Measurements from ENCODE around the gene USP44.

DNA sequence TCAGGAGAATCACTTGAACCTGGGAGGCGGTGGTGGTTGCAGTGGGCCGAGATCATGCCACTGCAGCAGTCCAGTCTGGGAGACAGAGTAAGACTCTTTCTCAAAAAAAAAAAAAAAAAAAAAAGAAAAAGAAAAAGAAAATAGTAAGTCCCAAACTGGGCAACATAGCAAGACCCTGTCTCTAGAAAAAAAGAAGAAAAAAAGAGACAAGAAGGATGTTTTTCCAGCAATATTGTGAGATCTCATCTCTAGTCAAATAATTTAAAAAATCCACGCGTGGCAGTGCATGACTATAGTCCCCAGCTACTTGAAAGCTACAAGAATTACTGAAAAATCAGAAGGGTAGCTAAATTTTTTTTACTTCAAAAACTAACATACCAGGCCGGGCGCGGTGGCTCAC is 8.0 kb downstream of the USP44 start:
- TF ChIP-seq, protein P1, sequence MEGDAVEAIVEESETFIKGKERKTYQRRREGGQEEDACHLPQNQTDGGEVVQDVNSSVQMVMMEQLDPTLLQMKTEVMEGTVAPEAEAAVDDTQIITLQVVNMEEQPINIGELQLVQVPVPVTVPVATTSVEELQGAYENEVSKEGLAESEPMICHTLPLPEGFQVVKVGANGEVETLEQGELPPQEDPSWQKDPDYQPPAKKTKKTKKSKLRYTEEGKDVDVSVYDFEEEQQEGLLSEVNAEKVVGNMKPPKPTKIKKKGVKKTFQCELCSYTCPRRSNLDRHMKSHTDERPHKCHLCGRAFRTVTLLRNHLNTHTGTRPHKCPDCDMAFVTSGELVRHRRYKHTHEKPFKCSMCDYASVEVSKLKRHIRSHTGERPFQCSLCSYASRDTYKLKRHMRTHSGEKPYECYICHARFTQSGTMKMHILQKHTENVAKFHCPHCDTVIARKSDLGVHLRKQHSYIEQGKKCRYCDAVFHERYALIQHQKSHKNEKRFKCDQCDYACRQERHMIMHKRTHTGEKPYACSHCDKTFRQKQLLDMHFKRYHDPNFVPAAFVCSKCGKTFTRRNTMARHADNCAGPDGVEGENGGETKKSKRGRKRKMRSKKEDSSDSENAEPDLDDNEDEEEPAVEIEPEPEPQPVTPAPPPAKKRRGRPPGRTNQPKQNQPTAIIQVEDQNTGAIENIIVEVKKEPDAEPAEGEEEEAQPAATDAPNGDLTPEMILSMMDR (IDR thresholded peaks at IDR 0.05; ENCODE audit: poor library complexity, severe bottlenecking): no peak
- TF ChIP-seq SMC3 (conservative IDR thresholded peaks at IDR 0.05; ENCODE audit: poor library complexity) (no peak), EP300 (conservative IDR thresholded peaks at IDR 0.05; ENCODE audit: poor library complexity, severe bottlenecking) (no peak), RAD21 (conservative IDR thresholded peaks at IDR 0.05) (no peak), EZH2 (IDR thresholded peaks at IDR 0.05; ENCODE audit: borderline replicate concordance, insufficient read depth, low read length, poor library complexity, severe bottlenecking) (no peak), TAF1 (IDR thresholded peaks at IDR 0.05; ENCODE audit: low read depth) (no peak), MXI1 (conservative IDR thresholded peaks at IDR 0.05; ENCODE audit: poor library complexity, severe bottlenecking) (no peak), POLR2AphosphoS5 (IDR thresholded peaks at IDR 0.05) (no peak)
- TF ChIP-seq, protein P2, sequence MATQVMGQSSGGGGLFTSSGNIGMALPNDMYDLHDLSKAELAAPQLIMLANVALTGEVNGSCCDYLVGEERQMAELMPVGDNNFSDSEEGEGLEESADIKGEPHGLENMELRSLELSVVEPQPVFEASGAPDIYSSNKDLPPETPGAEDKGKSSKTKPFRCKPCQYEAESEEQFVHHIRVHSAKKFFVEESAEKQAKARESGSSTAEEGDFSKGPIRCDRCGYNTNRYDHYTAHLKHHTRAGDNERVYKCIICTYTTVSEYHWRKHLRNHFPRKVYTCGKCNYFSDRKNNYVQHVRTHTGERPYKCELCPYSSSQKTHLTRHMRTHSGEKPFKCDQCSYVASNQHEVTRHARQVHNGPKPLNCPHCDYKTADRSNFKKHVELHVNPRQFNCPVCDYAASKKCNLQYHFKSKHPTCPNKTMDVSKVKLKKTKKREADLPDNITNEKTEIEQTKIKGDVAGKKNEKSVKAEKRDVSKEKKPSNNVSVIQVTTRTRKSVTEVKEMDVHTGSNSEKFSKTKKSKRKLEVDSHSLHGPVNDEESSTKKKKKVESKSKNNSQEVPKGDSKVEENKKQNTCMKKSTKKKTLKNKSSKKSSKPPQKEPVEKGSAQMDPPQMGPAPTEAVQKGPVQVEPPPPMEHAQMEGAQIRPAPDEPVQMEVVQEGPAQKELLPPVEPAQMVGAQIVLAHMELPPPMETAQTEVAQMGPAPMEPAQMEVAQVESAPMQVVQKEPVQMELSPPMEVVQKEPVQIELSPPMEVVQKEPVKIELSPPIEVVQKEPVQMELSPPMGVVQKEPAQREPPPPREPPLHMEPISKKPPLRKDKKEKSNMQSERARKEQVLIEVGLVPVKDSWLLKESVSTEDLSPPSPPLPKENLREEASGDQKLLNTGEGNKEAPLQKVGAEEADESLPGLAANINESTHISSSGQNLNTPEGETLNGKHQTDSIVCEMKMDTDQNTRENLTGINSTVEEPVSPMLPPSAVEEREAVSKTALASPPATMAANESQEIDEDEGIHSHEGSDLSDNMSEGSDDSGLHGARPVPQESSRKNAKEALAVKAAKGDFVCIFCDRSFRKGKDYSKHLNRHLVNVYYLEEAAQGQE (IDR thresholded peaks at IDR 0.05; ENCODE audit: borderline replicate concordance): no peak

Measured in neural cell (in vitro differentiated cells).